SW 1271 (cell line): ENCODE data around the gene PHLPP1.
"Not testable (repeated sequence)": the region's sequence is repeated elsewhere in the genome, so short reads cannot be mapped to it uniquely, and the experiment has no call there.

Experiments
- DNase-seq, 2 experiments: peaks; one replicate each; lab custom pipeline; 2025; lab: John Stamatoyannopoulos, UW

Gene PHLPP1

DNA sequence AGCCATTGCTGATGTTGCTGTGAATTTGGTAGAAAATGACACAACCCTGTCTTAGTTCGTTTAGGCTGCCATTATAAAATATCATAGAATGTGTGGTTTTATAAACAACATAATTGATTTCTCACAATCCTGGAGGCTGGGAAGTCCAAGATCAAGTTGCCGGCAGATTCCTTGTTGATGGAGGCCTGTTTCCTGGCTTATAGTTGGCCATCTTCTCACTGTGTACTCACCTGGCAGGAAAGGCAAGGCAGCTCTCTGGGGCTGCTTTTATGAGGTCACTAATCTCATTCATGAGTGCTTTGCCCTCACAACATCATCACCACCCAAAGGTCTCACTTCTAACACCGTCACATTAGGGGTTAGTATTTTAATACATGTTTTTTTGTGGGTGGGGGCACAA, 58.4 kb downstream of the PHLPP1 start:
- no peak for DNase-seq

DNA sequence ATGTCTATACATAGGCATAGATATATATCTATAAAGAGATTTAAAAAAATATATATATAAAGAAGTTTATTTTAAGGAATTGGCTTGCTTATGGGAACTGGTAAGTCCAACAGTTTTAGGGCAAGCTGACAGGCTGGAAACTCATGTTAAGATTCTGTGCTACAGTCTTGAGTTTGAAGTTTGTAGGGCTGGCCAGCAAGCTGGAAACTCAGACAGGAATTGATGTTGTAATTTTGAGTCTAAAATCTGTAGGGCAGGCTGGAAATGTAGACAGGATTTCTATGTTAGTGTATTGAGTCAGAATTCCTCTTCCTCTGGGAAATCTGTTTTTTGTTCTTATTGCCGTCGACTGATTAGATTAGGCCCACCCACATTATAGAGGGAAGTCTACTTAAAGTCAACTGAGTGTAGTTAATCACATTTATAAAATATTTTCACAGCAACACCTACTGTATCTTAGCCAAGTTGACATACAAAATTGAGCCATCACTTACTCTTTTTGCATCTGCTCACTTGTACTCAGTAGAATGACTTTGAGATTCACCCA, 60.8 kb downstream of the PHLPP1 start:
- no peak for DNase-seq

DNA sequence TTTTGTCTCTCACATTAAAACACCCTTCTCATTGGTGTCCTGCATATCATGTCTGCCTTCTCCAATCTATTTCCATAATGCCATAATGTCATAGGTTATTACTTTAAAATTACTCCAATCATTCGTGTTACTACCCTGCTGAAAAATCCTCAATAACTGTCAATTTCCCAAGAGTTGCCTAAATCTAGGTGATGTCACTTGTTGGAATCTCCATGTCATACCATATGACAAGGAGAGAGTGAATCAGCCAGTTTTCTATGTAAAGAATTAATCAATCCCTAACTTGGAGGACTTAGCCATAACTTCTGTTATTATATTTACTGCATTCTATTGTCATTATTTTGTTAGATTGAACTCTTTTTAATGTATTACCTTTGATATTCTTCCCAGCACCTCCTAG, 62.5 kb downstream of the PHLPP1 start:
- no peak for DNase-seq

DNA sequence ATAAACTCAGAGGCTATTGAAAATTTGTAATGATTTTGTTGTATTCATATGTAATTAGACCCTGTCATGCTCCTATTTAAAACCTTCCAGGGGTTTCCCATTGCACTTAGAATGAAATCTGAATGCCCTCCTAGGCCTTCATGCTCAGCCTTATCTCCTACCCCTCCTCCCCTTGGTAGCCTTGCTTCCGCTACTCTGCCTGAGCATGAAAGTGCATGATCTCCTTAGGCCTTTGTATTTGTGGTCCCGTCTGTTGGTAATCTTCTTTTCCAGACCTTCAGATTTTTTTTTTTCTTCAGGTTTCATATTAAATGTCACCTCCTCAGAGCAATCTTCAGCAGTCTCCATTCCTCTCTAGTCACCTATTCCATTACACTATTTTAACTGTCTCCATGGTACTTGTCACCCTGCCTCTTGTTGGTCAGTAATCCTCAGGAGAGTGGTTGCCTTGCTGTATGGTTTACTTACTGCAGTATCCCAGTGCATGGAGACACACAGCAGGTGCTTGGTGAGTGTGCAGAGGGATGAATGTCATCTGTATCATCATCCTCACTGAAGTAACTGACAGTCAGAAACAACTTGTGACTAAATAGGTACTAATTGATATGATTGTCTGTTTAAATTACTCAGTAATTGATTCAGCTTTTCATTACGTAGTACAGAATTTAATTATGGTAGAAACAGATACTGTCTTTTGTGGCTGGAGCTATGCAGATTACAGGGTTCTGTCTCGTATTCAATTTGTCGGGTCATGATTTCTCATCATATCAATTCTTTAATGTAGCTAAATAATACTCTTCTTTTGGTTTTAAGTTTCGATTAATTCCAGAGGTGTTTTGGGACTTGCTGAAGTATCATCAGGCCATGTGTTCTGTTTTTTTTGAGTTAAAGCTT, 63.9 kb downstream of the PHLPP1 start:
- DNase-seq: no peak

DNA sequence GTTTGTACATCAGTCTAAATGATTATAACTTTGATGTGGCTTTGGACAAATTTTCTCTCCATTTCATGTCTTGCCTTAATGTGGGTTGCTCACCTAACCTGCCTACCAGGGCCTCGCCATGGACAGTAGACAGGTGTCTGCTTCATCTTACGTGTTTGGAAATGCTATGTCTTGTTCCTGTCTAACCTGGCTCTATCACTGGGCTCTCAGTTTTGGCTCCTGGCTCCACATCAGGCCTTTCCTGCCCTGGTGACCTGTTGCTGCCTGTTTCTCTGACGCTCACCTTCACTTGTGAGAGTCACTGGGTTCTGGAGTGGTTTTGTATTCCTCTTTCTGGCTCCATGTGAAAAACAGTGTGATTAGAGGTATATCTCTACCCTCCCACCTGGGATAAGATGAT, 65.9 kb downstream of the PHLPP1 start:
- DNase-seq: no peak

DNA sequence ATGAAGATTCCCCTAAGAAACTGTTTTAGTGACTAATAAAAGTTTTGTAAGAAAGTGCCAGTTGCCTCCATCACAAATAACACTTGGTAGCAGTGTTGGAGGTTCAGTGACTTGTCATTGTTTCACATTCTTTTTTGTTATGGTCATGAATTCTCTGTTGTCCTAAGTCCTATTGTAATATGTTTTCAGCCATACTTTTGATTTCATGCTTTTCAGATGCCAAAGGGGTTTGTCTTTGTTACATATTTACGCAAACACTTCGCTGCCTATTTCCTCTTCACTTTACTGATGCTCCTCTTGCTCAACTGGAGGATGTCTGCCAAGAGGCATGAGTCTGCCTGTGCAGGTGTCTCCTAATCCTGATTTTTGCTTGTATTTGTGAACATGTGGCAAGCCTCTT, 66.6 kb downstream of the PHLPP1 start:
- peak; percentile 26 to 50 for DNase-seq

DNA sequence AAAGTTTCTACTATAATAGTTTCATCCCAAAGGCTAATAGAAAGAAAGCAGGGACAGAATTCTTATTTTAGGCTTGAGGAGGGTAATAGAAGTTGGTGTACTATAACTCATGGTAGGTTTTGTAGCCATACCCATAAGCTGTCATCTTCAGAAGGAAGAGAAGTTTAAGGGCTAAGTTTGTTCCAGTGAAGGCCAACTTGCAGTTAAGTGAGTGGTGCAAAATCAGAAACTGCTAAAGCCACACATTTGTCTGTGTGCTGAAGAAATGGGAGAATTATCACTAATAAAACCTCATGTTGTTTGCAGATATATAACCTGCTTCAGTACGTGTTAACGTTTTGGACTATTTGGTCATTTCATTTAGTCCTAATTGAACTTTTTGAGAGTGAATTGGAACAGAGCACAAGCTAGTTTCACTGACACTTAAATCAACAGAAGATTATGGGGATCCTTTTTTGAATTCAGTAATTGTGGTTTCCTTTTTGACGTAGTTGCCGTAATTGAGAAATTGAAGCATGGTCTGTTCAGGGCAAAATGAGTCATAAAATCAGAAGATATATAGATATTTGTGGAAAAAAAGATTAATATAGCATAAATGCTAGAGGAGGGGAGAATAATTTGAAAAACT, 69.1 kb downstream of the PHLPP1 start:
- no peak for DNase-seq

DNA sequence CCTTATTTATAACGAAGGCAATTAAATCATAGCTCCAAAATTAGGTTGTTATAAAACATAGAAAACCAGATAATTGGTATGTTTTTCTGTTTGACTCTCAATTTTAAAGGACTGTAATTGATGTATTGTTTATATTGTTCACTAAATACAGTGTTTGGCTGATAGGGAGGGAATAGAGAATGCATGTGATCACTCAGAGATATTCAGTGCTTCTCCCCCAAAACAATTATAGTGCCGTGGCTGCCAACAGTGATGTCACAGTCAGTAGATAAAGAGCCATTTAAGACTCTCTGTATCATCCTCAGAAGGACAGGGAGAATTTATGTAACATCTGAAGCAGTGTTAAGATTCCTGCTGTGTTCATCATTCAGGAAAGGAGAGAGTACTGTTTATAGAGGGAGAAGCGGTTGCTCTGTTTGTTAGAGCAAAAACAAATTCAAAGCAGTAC, 69.6 kb downstream of the PHLPP1 start:
- DNase-seq: no peak

DNA sequence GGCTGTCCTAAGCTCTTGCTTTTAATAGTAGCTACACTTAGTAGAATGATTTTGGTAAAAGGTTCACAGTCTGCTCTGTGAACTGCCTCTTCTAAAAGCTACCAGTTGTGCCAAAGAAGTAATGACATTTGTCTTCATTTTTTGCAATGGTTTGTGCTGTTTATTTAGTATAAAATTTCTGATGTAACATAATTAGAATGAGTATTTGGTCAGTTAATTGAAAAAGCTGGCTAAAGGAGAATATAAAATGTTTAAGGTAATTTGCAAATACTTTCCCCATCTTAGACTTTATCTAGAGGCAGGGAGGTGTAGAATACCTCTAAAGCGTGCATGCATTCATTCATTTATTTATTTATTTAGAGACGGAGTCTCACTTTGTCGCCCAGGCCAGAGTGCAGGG, 71.3 kb downstream of the PHLPP1 start:
- DNase-seq: no peak

DNA sequence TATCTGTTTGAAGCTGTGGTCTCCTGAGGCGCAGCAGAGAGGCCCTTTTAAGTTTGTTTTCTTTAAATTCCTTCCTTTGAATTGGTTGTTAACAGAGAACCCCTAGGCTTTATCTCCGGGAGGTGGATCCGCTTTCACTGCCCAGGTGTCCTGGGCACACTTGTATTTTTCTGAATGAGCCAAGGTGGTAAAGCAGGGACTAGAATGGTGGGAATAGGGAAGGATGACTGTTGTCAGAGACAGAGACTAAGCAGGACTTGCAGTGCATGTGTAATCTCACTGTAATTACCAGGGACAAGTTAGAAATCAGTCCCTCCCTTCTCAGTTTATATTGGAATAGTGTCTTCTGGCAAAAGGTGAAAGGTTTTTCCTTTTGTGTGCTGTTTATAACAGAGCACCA, 72.8 kb downstream of the PHLPP1 start:
- no peak for DNase-seq

DNA sequence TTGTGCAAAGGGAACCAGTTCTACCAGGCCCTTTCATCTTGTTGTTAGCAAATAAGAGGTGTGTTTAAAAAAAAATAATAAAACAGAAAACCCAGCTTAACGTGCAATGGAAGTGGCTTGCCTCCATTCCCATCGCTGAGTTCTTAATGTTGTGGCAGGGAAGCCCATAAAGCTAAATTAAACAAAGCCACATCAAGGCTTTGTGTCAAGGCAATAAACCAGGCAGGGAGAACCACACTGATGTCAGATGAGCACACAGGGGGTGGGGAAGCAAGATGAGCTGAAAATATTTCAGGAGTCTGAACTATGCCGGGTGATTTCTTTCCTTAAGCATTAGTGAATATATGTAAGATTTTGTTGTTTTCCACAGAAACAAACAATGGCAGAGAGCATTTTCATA, 73.5 kb downstream of the PHLPP1 start:
- DNase-seq: no peak

DNA sequence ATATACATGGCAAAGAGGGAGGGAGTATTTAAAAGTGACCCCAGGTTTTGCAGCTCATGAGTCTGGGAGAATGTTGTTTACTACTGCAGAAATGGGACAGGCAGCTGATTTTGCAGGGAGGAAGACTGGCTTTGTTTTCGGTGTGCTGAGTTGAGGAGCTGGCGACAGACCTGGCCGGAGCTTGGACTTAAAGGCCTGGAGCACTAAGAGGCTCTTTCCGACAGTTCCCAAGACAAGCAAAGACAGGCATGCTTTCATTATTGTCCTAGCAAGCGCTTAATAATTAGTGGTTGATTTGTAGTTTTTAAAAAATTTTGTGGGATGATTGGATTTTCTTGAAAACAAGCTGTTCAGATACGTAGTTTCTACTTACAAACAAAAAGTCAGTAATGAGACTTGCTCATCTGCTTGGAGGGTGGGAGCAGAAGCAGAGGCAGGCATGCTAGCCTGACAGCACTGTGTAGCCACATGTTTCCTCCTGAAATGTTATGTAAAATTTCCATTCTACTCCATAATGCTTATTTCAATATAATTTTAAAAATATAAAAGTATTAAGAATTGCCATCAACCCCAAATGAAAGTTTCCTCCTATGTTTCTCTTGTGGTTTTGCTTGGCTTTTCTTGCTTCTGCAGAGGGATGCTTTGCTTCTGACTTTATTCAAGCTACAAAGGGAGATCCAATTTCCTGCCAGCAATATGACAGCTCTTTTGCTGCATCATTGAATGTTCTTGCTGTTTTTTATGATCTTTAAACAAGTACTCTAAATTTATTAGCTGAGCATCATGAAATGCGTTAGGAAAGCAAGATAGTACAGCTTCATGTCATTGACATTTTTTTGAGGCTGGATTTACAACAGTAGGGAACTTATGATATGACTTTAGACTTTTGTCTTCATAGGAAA, 75.8 kb downstream of the PHLPP1 start:
- DNase-seq: no peak

DNA sequence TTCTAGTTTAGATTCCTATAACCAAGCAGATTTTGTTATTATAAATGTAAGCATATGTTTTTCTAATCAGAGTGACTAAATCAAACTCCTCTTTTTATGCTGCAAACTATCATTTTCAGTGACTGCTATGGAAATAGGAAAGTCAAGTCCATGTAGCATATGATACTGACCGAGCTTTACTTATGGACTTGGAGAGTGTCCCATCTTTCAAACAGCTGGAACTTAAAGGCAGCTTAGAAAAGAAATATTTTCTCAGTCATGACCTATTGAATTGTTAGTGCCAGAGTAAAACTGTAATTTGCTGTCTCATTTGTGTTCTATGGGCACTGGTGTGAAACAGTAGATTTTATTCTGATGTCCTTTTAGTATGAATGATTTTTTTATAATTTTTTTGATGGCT, 76.7 kb downstream of the PHLPP1 start:
- DNase-seq: no peak

DNA sequence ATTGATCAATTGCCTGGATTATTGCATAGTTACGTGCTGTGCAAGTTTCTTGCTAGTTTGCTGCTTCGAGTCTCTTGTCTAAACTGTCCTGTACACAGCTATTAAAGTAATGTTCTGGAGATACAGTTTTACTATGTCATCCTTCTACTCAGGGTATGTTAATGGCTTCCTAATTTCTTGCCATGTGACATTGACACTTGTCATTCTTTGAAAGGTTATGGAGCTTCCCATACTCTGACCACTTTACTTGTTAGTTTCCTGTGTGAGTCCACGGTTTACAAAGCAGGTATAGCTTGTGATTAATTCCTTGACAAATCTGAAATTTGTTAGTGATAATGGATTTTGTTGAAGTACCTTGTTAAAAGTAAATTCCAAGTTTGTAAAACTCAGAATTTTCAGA, 80.5 kb downstream of the PHLPP1 start:
- DNase-seq: no peak

DNA sequence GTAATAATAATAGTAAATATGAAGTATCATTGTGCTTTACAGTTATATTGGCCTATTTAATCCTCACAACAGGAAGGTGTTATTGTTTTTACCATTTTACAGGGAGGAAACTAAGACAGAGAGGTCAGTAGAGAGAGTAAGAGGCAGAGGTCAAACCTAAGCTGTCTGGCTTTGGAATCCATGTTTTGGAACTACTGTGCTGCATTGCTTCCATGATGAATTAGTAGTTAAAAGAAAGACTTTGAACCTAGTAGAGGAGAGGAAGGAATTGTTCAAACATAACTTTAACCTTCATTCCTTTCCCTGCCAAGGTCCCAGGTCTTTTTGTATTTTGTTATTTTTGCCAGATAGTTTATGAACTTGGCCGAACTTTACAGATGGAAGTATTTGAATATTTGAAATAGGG, 80.9 kb downstream of the PHLPP1 start:
- no peak for DNase-seq

DNA sequence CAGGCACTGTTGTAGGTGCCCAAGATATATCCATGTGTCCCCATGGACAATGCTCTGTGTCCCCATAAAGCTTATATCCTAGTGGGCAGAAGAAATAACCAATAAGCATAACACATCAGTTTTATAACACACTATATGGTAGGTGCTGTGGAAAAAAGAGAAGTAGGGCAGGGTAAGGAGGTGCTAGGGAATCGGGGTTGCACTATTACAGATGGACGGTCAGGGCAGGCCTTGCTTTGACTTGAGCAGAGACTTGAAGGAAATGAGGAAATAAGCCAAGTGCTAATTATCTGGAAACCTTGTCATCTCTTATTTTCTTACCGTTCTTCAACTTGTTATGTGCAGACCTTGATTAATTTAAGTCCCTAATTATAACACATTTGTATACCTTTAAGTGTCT, 82.0 kb downstream of the PHLPP1 start:
- no peak for DNase-seq

DNA sequence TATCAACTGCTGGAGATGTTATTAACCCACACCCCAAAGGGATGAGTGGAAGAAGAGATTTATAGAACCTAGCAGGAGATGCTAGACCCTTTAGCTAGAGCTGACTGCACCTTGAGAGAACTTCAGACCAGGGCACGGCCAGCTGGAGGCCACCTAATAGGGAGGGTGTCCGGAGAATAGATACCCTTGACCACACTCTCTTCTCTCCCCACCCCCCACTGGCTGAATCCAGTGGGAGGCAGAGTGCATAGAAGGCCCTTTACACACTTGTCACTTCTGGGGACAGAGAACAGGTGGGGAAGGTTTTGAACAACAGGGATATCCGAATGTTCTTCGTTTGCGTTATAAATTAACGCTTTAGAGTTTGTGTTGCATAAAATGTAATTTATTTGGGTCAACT, 84.6 kb downstream of the PHLPP1 start:
- DNase-seq: no peak

DNA sequence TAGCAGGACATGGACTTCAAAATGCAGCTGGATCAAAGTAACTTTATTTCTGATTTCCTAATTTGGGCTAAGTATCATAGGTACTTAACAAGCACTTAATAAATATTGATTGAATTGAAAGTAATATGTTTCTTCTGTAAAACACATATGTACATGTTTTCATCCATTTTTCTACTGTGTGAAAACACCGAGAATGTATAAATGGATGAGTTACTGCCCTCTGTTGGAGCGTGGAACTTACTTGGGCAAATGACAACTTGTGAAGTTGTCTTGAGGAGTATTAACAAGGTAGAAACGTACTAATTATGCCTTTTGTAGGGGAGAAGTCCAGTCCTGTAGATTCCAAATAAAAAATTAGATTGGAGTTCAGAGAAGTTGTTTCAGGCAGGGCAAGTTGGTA, 87.2 kb downstream of the PHLPP1 start:
- no peak for DNase-seq

DNA sequence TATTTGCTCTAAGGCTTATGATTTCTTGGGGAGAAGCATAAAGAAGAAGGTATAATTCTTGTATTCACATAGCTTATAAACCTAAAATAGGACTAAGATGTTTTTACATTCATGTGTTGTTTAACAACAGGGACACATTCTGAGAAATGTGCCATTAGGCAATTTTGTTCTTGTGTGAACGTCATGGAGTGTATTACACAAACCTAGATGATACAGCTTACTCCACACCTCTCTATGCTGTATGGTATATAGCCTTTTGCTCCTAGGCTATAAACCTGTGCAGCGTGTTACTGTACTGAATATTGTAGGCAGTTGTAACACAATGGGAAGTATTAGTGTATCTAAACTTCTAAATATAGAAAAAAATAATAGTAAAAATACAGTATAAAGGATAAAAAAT, 92.1 kb downstream of the PHLPP1 start:
- no peak for DNase-seq

DNA sequence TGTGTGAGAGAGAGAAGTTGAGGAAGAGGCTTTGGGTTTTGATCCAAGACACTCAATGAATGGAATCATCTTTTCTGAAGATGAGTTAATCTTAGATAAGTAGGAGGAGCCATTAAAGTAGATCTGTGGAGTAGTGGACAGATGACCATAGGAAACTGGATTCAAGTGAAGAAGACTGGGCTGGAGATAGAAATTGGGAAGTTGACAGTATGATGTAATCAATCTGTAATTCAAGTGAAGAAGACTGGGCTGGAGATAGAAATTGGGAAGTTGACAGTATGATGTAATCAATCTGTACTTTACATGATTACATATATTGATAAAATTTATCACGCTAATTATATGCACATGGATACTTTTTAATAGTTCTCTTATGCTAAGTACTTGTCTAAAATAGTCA, 92.8 kb downstream of the PHLPP1 start:
- DNase-seq: no peak

DNA sequence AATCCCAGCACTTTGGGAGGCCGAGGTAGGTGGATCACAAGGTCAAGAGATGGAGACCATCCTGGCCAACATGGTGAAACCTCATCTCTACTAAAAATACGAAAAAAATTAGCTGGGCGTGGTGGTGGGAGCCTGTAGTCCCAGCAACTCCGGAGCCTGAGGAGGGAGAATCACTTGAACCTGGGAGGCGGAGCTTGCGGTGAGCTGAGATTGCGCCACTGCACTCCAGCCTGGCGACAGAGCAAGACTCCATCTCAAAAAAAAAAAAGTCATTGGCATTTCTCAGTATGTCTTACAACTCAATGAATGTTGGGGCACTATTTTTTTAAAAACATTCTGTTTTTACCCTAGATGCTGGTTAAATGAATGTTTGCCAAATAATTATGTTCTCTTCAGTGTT, 94.1 kb downstream of the PHLPP1 start:
- not testable (repeated sequence) for DNase-seq

DNA sequence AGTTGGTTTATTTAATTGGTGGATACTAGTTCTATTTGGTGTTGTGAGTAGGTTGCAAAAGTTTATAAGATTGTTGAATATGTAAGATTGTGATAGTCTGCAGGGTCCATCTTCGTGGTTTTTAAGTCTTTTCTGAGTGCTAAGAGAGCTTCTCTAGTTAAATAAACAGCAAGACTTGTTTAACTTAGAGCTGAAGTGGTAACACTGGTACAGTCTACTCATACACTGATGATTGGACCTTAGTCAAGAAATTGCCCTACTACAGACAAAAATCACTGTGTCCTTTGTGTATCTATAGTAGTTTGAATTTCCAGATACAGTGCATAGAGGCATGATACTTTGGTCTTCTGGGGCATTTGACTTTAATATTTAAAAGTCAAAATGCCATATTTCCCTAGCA, 94.6 kb downstream of the PHLPP1 start:
- DNase-seq: no peak
